Measurements from ENCODE around the gene RBM15B. TPM values are rescaled to one million over a fixed set of nuclear protein-coding genes. Genes with fewer than 3 reads are reported as not detected.
A peak's percentile ranks its signal among the peaks of the same experiment; 100 is the strongest.

RBM15B gene
- total RNA-seq, 4 donors from 2014 or later = 26.3 to 35.3 (median 27.0) TPM

GRCh38 chr3:51394541-51394940 is 3.5 kb downstream of the RBM15B start:
- Histone ChIP-seq H3K27ac (no peak overlapping the region), H3K27me3 (no peaks in the 10 kb centered on the region), H3K36me3 (peaks cover 20 to 76% (median 39%) of the 10 kb centered on the region in 3 donors), H3K9me3 (no peaks in the 10 kb centered on the region), H3K4me3 (no peak overlapping the region), H3K4me1 (peaks cover 35 to 75% (median 48%) of the 10 kb centered on the region in 3 donors)
- 79 to 90% methylated on average over 3 to 5 of the region's 5 CpGs for WGBS, 2 donors
- intact Hi-C loops (cut with DNase I) = loop anchor here (5.0 to 10.0 kb wide), 2 partner anchors 103 to 290 kb away; no protein-coding TSS in a partner anchor
- no peak for TF ChIP-seq POLR2A (IDR thresholded peaks at IDR 0.05)
- TF ChIP-seq CTCF (IDR thresholded peaks at IDR 0.05) = no peak
- no peak for DNase-seq

GRCh38 chr3:51395493-51396213 is 4.6 kb downstream of the RBM15B start:
- Histone ChIP-seq H3K36me3 (peaks cover 20 to 87% (median 39%) of the 10 kb centered on the region in 3 donors), H3K4me3 (no peak overlapping the region), H3K27me3 (no peaks in the 10 kb centered on the region), H3K4me1 (peaks cover 27 to 64% (median 38%) of the 10 kb centered on the region in 3 donors), H3K27ac (no peak overlapping the region), H3K9me3 (no peaks in the 10 kb centered on the region)
- TF ChIP-seq POLR2A (IDR thresholded peaks at IDR 0.05) (no peak), CTCF (IDR thresholded peaks at IDR 0.05) (no peak)
- no peak for DNase-seq
- intact Hi-C loops (cut with DNase I) = loop anchor here (10.0 kb wide), 1 partner anchor 289 kb away; no protein-coding TSS in a partner anchor
- WGBS, 2 donors = 70 to 71% methylated on average over 9 to 12 of the region's 12 CpGs

GRCh38 chr3:51396401-51396800 is 5.3 kb downstream of the RBM15B start:
- H3K27ac ChIP-seq = peak overlapping the region in 1 of 4 donors; percentile 16
- no peak for DNase-seq
- H3K4me3 ChIP-seq = no peak overlapping the region
- TF ChIP-seq CTCF (IDR thresholded peaks at IDR 0.05) (no peak), POLR2A (IDR thresholded peaks at IDR 0.05) (no peak)
- no peaks in the 10 kb centered on the region for H3K27me3 ChIP-seq
- 93 to 100% methylated on average over 1 of the region's 1 CpG for WGBS, 2 donors
- H3K4me1 ChIP-seq = peaks cover 25 to 61% (median 36%) of the 10 kb centered on the region in 3 donors
- H3K36me3 ChIP-seq = peaks cover 20 to 95% (median 39%) of the 10 kb centered on the region in 3 donors
- no peaks in the 10 kb centered on the region for H3K9me3 ChIP-seq
- intact Hi-C loops (cut with DNase I) = loop anchor here (10.0 kb wide), 1 partner anchor 288 kb away; no protein-coding TSS in a partner anchor

GRCh38 chr3:51397392-51397791 is 6.3 kb downstream of the RBM15B start:
- intact Hi-C loops (cut with DNase I) = loop anchor here (10.0 kb wide), 1 partner anchor 287 kb away; no protein-coding TSS in a partner anchor

More at GRCh38 chr3:51397392-51397791, 6.3 kb downstream of the RBM15B start:
- Histone ChIP-seq H3K9me3 (no peaks in the 10 kb centered on the region), H3K36me3 (peaks cover 20 to 100% (median 36%) of the 10 kb centered on the region in 3 donors), H3K4me3 (no peak overlapping the region), H3K27ac (no peak overlapping the region), H3K27me3 (no peaks in the 10 kb centered on the region), H3K4me1 (peaks cover 17 to 53% (median 30%) of the 10 kb centered on the region in 3 donors)
- 61 to 83% methylated on average over 3 to 5 of the region's 5 CpGs for WGBS, 2 donors
- no peak for DNase-seq
- TF ChIP-seq CTCF (IDR thresholded peaks at IDR 0.05) = no peak
- no peak for TF ChIP-seq POLR2A (IDR thresholded peaks at IDR 0.05)

Data from esophagus squamous epithelium (tissue), 5 donors.